ENCODE measurements around the gene SIRPB1.
"Not testable (repeated sequence)": the region's sequence is repeated elsewhere in the genome, so short reads cannot be mapped to it uniquely, and the experiment has no call there.

The SIRPB1 gene

GRCh38 chr20:1595333-1595732 is 24.5 kb downstream of the SIRPB1 start:
- TF ChIP-seq CTCF (IDR thresholded peaks at IDR 0.05; ENCODE audit: borderline replicate concordance, insufficient read depth, low read depth, low read length) = no peak

GRCh38 chr20:1588533-1589460 is 31.0 kb downstream of the SIRPB1 start:
- TF ChIP-seq CTCF (IDR thresholded peaks at IDR 0.05; ENCODE audit: borderline replicate concordance, insufficient read depth, low read depth, low read length) = no peak
- no peak overlapping the region for H3K4me3 ChIP-seq (ENCODE audit: low read depth, low read length)

More at GRCh38 chr20:1595333-1595732, 24.5 kb downstream of the SIRPB1 start:
- H3K4me3 ChIP-seq (ENCODE audit: low read depth, low read length) = no peak overlapping the region

DNA sequence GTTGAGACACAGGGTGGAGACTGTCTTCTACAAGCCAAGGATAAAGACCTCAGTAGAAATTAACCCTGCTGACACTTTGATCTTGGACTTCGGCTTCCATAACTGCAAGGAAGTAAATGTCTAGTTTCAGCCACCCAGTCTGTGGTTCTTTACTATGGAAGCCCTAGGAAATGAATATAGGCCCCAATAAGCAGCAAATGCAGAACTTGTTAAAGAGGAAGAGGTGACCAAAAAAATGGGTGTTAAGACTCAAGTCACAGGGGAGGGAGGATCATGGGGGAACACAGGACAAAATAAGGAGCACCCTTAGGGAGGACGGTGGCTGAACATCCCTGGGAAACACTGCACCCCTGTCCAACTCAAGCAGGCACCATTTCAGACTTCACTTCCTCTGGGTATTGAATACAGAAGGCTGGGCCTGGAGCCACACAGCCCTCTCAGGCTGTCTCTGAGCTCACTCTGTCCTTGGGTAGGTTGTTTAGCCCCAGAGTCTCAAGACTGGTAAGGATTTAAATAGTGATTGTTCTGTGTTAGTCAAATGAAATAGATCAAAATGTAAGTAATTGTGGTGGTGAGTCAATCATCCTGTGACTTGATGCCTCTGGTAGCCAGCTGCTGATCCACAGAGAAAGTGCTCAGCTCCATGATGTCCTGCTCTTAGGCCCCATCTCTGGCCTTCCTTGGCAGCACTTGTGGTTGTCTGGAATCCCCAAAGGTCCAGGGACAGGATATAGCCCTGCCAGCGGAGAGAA is 31.9 kb downstream of the SIRPB1 start:
- TF ChIP-seq CTCF (IDR thresholded peaks at IDR 0.05; ENCODE audit: borderline replicate concordance, insufficient read depth, low read depth, low read length) = no peak

GRCh38 chr20:1579488-1579887 is 40.3 kb downstream of the SIRPB1 start:
- no peak for TF ChIP-seq CTCF (IDR thresholded peaks at IDR 0.05; ENCODE audit: borderline replicate concordance, insufficient read depth, low read depth, low read length)
- no peak overlapping the region for H3K4me3 ChIP-seq (ENCODE audit: low read depth, low read length)

More for the DNA sequence above, 31.9 kb downstream of the SIRPB1 start:
- no peak overlapping the region for H3K4me3 ChIP-seq (ENCODE audit: low read depth, low read length)

- no peak for TF ChIP-seq CTCF (IDR thresholded peaks at IDR 0.05; ENCODE audit: borderline replicate concordance, insufficient read depth, low read depth, low read length)
- H3K4me3 ChIP-seq (ENCODE audit: low read depth, low read length) = no peak overlapping the region
Observed at GRCh38 chr20:1577906-1578305, 41.9 kb downstream of the SIRPB1 start.

- not testable (repeated sequence) for H3K4me3 ChIP-seq (ENCODE audit: low read depth, low read length)
Observed at GRCh38 chr20:1577313-1577712, 42.5 kb downstream of the SIRPB1 start.

GRCh38 chr20:1576641-1577040 is 43.2 kb downstream of the SIRPB1 start:
- TF ChIP-seq CTCF (IDR thresholded peaks at IDR 0.05; ENCODE audit: borderline replicate concordance, insufficient read depth, low read depth, low read length) = no peak
- H3K4me3 ChIP-seq (ENCODE audit: low read depth, low read length) = no peak overlapping the region

GRCh38 chr20:1576003-1576402 is 43.8 kb downstream of the SIRPB1 start:
- not testable (repeated sequence) for H3K4me3 ChIP-seq (ENCODE audit: low read depth, low read length)

DNA sequence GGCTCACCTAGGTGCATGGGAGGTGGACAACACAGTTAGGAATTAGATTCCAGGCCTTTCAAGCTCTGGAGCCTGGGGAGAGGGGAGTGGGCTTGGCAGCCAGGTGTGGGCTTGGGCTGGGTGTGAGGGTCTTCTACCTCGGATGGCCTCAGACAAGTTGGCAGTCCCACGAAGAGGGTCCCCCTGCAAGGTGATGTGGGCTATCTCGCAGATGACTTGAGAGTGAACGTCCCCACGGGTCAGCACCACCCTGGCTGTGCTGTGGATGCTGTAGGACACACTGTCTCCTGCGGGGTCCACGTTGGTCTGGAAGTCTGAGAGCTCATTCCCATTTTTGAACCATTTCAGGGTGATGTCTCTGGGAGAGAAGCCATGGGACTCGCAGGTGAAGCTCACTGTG is 48.2 kb downstream of the SIRPB1 start:
- H3K4me3 ChIP-seq (ENCODE audit: low read depth, low read length) = not testable (repeated sequence)
